ENCODE results near the gene PACRG. TPM values are rescaled to one million over a fixed set of nuclear protein-coding genes. Genes with fewer than 3 reads are reported as not detected.

The PACRG gene
- total and polyA plus RNA-seq, 2 experiments from 2014 or later, result 0.17 to 0.68 TPM

- no peak overlapping the region for H2AFZ ChIP-seq
- Mint-ChIP-seq H3K27ac (no peak overlapping the region), H3K4me1 (no peaks in the 10 kb centered on the region), H3K36me3 (ENCODE audit: low read depth) (no peaks in the 10 kb centered on the region), H3K27me3 (ENCODE audit: insufficient read depth, low read depth, poor library complexity) (no peaks in the 10 kb centered on the region), H3K9me3 (no peaks in the 10 kb centered on the region), H3K4me3 (no peak overlapping the region)
- no peaks in the 10 kb centered on the region for H3K79me2 ChIP-seq (replicated peaks; ENCODE audit: insufficient read depth)
- no peak overlapping the region for H3K27ac ChIP-seq (ENCODE audit: low read depth)
- no peaks in the 10 kb centered on the region for H3K9me2 ChIP-seq (ENCODE audit: insufficient read depth)
- no peaks in the 10 kb centered on the region for H3F3A ChIP-seq (replicated peaks; ENCODE audit: low read depth)
- ATAC-seq, result no peak
- TF ChIP-seq STAT1 (IDR thresholded peaks at IDR 0.05; ENCODE audit: unreplicated experiment) (no peak), JUNB (IDR thresholded peaks at IDR 0.05; ENCODE audit: unreplicated experiment) (no peak), ZNF331 (CRISPR knock-in tag; IDR thresholded peaks at IDR 0.05; ENCODE audit: low read depth) (no peak), NANOG (IDR thresholded peaks at IDR 0.05; ENCODE audit: borderline replicate concordance) (no peak), CREB1 (CRISPR knock-in tag; IDR thresholded peaks at IDR 0.05; ENCODE audit: low read depth) (no peak), REST (IDR thresholded peaks at IDR 0.05; ENCODE audit: unreplicated experiment) (no peak), CTCF (conservative IDR thresholded peaks at IDR 0.05; ENCODE audit: low read depth in 2 of 2) (no peak), ZNF462 (CRISPR knock-in tag; IDR thresholded peaks at IDR 0.05) (no peak), POLR2AphosphoS5 (IDR thresholded peaks at IDR 0.05; ENCODE audit: low read depth) (no peak), EZH2phosphoT487 (IDR thresholded peaks at IDR 0.05; ENCODE audit: unreplicated experiment) (no peak), ZNF114 (CRISPR knock-in tag; IDR thresholded peaks at IDR 0.05) (no peak), ETS1 (IDR thresholded peaks at IDR 0.05) (no peak)
- no peaks in the 10 kb centered on the region for H3K4me1 ChIP-seq (ENCODE audit: insufficient read depth)
- H3K4me2 ChIP-seq, result no peak overlapping the region
- no peaks in the 10 kb centered on the region for H3K36me3 ChIP-seq (ENCODE audit: insufficient read depth)
- DNase-seq (ENCODE audit: low spot score), result no peak
- no peaks in the 10 kb centered on the region for H4K20me1 ChIP-seq (replicated peaks; ENCODE audit: insufficient read depth)
- H3K27me3 ChIP-seq (ENCODE audit: insufficient read depth), result no peaks in the 10 kb centered on the region
- H3K4me3 ChIP-seq, result no peak overlapping the region
Measured at GRCh38 chr6:162798546-162799266, 70.9 kb downstream of the PACRG start.
